ENCODE results near the gene OPN3.
A peak's percentile ranks its signal among the peaks of the same experiment; 100 is the strongest.

OPN3 gene

GRCh38 chr1:241645199-241645598, 5.0 kb upstream of the OPN3 start:
- no peak for DNase-seq

- DNase-seq: no peak
These were observed 4.1 kb upstream of the OPN3 start for GRCh38 chr1:241644259-241644658.

GRCh38 chr1:241642593-241642944, 2.4 kb upstream of the OPN3 start:
- no peak for DNase-seq

GRCh38 chr1:241641773-241642592, 1.8 kb upstream of the OPN3 start:
- DNase-seq: no peak

DNA sequence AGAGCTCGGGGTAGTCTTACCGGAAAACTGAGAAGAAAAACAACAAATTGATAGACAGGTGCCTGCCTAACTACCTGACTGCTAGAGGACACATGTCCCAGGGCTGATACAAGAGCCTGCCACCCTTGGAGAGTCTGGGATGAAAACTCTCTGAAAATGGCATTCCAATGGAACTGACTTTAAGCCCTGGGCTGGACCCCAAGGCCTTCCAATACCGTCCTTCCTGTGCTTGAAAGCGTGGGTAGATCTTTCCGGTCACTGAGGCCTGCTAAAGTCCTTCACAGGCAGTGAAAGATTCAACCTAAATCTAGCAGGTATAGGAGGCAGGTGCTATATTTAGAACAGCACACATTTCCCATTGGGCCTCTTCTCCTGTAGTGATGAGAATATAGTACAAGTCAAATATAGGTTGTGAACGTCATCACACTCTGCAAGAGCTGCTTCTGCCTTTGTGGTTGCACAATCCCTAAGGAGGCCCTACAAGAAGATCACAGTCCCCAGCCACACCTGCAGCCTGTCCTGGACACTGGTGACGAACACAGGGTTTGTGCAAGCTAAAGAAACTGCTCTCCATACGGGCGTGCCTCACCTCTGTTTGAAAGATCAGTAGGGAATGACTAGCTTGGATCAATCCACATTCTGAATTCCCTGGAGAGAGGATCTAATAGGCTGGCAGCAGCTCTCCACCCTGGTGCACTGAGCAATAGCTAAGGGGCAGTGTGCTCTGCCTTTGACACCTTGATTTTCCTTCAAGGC, 876 bp upstream of the OPN3 start:
- DNase-seq: no peak

DNA sequence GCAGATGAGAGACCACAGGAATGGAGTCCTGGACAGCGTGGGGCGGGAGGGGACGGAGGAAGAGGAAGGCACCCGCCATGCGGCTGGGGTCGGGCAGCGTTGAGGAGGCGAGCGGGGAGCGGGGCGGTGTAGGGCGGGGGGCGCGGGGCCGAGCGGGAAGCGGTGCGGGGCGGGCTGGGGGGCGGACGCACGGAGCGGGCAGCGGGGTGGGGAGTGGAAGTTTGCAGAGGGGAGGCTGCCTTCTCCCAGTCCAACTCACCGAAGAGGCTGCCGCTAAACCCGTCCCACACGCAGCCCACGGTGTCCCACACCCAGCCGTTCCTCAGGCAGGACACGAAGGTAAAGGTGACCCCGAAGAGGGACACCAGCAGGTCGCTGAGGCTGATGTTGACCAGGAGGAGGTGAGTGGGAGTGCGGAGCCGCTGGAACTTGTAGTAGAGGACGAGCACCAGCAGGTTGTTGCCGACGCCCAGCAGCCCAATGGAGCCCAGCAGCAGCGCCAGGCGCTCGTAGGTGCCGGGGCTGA, 483 bp downstream of the OPN3 start:
- DNase-seq: no peak

DNA sequence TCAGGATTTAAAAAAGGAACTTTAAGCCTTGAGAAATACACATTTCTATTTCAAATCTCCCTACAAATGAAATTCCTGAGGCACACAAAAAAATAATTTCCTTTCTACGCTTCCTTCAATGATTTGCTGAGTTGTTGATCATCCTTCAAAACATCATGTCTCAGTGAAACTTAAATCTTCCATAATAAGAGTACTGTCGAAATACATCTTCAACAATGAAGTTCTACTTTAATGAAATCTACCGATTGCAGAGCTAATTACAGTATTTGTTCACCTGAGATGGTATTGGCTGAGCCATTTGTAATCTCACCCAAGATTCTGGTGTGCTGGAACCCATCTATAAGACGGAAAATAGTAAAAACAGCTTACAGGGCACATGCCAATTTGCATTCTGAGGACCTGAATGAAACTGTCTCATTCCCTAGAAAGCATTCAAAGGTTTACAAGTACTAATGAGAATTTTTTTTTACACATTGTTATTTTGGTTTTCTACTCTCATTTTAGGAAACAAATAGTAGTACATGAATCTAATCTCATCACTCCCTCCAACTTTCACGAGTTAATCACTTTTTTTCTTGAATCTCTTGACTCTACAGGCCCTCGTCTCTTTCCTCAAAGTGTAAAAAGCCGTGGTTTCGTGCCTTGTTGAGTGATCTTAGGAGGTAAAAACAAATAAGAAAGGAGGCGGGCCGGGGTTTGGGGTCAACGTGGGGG, 1.1 kb downstream of the OPN3 start:
- peak; percentile 22 for DNase-seq

- no peak for DNase-seq
These were observed 2.0 kb downstream of the OPN3 start for GRCh38 chr1:241638099-241638682.

GRCh38 chr1:241637604-241638003, 2.6 kb downstream of the OPN3 start:
- no peak for DNase-seq

DNA sequence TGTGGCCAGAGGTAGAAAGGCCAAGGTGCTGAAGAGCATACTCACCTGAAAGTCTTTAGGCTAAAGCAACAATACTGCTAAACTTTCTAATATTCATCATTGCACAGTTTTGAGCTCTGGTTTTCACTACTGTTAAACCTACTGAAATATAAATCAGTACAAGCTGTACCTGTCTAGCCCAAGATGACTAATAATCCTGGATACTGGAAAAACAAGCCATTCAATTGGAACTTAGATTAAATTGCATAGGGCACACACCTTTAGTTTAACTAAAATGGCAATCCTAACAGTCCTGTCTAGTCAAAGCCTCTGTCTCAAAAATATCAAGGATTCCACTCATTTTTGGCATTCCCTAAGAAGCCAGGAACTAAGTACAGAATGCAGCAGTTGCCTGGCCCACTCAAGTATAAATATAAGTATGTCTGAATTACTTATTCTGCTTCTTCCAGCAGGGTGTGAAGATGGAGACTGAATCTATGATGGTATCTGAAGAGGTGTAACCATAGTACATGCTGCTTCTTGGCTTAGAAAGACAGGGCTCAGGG, 3.1 kb downstream of the OPN3 start:
- DNase-seq: no peak

DNA sequence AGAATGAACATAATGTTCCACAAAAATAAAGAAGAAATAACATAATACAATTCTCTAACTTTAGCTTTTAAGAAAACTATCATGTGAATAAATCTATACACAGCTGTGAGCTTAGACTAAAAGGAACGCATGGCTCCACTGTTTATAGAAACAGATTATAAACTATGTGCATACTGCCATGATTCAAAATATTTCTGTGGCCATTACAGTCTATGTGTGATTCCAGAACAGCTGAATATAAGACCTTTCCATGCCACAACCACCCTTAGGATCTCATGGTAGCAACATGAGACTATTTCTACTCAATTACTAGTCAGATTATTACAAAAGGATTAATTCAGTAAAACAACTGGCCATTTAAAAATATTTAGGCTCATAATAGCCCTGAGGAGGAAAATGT, 3.9 kb downstream of the OPN3 start:
- no peak for DNase-seq

GRCh38 chr1:241635556-241636152, 4.5 kb downstream of the OPN3 start:
- DNase-seq: no peak

DNA sequence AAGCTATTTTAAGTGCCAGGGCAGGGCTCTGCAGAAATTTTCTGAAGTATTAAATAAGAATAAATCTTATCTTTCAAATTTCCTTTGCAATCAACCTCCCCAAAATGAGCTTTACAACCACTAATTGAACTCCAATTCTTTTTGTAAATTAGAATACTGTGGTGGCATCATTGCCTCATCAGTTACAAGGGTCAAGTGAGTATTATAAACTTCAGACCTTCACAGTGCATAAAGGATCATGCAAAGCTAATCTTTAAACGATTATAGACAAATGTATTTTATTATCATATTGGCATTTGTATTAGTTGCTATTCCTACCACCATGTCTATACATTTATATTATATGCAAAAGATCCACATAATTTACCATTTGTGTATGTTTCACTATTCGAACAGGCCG, 7.2 kb downstream of the OPN3 start:
- DNase-seq: no peak

DNA sequence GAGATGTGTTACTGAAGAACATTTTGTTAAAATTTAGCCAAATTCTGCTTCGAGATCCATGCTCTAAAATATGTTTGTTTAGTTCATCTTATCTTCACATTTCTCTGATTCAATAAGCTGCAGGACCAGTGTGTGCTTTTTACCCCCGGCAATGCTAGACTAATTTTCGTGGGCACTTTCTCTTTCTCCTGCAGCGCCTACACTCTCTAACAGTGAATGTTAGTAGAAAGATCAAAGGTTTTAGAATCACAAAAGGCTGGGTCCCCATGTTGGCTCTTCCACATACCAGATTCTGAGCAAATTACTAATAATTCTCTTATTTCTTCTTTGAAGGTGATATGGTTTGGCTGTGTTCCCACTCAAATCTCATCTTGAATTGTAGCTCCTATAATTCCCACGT, 8.5 kb downstream of the OPN3 start:
- no peak for DNase-seq

DNA sequence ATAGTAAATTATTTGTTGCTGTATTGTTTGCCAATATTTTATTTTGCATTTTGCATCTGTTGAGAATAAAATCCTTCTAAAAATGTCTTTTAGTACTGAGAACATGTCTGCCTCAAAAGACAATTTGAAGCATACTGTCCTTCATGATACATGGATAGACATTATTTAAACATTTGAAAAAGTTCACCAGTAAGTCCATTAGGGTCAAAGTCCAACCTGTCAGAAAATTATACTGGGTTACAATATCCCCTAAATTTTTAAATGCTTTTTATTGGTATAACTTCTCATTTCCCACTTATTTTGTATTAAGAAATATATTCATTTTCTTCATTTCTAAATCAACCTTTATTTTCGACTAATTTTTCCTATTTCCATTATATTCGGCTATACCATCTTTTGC, 9.3 kb downstream of the OPN3 start:
- no peak for DNase-seq

DNA sequence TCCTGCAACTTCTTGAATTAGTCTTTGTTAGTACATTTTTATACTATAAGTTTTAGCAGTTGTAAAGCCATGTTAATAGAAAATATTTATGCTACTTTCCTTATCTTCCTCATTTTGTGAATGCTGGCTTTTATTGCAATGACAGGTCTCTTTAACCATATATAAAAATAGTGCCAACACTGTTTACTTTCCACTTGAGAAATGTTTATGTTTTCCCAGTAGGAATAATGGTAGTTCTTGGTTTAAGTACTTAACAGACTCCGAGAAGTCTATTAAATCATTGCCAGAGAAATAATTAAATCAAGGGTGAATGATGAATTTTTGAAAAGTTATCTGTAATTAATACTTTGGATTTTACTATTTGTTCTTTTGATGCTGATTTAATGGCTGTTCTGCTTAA, 9.7 kb downstream of the OPN3 start:
- DNase-seq: no peak

DNA sequence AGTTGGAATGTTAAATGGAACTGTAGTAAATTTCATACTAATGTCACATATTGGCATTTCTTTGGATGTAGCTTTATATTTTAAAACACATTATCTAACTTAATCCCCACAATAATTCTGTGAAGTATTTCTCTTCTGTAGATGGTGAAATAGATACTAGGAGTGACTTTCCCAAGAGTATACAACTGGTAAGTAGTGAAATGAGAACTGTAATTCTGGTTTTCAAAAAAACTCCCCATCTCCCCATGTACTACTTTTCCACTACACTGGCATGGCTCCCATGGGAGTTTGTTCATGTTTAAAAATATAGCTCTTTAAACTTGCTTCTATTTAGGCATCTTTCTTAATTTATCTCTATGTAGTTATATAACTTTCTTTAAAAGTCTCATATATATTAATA, 10.2 kb downstream of the OPN3 start:
- no peak for DNase-seq

DNA sequence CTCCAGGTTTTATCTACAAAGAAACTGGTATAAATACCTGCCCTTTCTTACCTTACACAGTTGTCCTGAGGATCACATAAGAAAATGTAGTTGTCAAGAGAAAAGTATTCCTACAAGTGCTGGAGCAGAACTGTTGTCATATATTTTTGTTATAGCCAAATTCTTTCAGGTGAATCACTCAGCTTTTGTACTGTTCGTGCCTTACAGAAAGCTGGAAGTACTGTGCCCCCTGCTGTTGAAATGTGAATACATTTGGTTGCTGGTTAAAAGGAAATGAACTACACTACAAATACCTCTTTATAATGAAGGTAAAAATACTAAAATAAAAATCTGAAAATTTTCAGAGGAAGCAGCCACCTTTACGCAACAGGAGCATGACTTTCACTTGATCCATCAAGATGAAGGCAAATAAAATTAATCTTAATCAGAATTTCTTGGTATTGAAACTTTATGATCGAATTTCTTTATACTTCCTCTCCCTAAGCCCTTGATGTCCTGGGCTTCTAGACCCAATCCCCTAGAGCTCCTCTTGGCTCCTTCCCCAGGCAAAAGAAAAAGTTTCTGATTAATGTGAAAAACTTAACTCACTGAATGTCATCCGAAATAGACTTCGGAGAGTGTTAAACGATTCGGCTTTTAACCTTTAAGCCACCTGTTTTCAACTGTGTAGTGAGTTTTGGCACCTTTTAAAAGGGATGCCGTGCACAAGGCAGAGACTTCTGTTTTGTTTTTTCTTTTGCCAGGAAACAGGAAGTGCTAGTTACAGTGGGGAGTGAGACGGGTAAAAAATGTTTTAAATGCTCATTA, 12.5 kb downstream of the OPN3 start:
- DNase-seq: peak; percentile 39

GRCh38 chr1:241624935-241625334, 15.2 kb downstream of the OPN3 start:
- DNase-seq: no peak

GRCh38 chr1:241622669-241623068, 17.5 kb downstream of the OPN3 start:
- no peak for DNase-seq

DNA sequence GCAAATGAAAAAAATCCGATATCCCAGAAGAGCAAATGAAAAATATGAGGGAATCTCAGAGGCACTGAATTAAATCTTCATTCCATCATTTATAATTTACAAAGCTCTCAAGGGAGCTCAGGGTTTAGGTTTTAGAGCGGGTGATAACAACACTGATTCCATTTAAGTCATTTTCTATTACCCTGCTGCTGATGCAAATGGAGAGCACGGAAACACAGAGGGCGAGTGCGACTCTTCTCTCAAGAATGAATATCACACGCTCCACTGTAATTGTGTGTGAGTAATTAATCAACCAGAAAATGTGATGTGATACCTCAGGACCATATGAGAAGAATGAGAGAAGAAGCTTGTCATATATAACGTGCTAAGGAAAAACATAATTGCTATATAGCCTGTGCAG, 22.7 kb downstream of the OPN3 start:
- DNase-seq: no peak

All from midbrain (tissue), 1 donor.